HG02943 (cell line): ENCODE measurements around the gene VGLL2.

Experiments used
- ATAC-seq: cut with Tn5 transposase; IDR thresholded peaks from one replicate; pipeline ENCODE4 v1.9.1; 2021; ENCODE audit warnings: mild to moderate bottlenecking, low read depth, moderate library complexity; ENCODE audit not compliant: unreplicated experiment

Gene VGLL2

GRCh38 chr6:117311726-117312125, 46.4 kb downstream of the VGLL2 start:
- no peak for ATAC-seq

GRCh38 chr6:117317261-117317660, 51.9 kb downstream of the VGLL2 start:
- ATAC-seq = no peak
